GM10847 (cell line): ENCODE results near the gene APLNR.

Experiments used
- POLR2A ChIP-seq: IDR thresholded peaks from 2 replicates; pipeline ENCODE4 v1.6.1; 2011; ENCODE audit not compliant: insufficient read length; ENCODE audit errors: extremely low read depth

The APLNR gene

DNA sequence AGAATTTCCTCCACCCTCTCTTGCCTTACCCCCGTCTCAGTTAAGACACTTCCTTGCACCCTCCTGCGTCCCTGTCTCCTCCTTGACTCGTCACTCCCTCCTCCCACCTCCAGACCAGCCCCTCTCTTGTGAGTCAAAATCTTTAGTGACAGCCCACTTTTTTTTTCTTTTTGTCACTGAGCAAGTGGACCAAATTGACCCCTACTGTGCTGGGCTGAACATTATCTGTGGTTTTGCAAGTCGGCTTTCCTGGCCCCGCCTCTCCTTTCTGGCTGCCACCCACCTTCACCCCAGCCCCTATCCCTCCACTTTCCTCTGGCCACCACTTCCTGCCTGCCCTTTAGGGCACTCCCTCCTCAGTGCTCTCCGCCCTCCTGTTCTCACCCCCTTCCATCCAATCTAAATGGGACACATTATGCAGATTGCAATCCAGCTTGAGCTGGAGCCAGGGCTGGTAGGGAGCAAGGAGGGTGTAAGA is at the start of gene APLNR:
APLNR (minus strand) TSS at position 47 of the 478 bp plus-strand sequence. CDS start 246 bp downstream, outside the sequence.
- TF ChIP-seq POLR2A = no peak

DNA sequence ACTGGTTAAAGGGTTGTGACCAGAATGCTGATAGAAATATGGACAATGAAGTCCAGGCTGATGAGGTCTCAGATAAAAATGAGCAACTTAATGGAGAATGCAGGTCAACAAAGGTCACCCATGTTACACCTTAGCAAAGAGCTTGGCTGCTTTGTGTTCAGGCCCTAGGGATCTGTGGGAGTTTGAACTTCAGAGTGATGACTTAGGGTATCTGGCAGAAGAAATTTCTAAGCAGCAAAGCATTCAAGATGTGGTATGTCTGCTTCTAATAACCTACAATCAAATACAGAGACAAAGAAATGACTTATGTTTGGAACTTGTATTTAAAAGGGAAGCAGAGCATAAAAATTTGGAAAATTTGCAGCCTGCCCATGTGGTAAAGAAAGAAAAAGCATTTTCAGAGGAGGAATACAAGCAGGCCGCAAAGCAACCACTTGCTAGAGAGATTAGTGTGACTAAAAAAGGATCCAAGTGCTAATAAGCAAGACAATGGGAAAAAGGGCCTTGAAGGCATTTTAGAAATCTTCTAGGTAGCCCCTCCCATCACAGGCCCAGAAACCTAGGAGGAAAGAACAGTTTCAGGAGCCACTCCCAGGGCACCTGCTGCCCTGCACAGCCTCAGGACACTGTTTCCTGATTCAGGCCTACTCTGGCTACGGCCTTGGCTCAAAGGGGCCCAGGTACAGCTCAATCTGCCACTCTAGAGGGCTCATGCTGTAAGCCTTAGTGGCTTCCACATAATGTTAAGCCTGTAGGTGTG is 46.4 kb upstream of the APLNR start:
- no peak for TF ChIP-seq POLR2A

DNA sequence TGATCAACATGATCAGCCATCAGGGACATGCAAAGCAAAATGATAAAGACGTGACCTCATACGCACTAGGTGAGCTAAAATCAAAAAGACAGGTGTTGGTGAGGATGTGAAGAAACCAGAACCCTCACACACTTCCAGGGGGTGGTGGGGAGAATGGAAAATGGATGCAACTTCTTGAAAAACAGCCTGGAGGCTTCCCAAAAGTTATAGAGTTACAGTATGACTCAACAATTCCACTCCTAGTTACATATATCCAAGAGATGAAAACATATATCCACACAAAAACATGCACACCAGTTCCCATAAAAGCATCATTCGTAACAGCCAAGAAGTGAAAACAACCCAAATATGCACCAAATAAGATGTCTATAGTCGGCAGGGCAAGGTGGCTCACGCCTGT is 42.1 kb upstream of the APLNR start:
- no peak for TF ChIP-seq POLR2A

DNA sequence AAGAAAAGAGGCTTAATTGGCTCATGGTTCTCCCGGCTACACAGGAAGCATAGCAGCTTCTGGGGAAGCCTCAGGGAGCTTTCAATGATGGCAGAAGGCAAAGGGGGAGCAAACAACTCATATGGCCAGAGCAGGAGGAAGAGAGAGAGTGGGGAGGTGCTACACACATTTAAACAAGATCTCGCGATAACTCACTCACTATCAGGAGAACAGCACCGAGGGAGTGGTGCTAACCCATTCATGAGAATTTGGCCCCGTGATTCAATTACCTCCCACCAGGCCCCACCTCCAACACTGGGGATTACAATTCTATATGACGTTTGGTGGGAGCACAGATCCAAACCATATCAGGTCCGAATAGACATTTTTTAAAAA is 41.7 kb upstream of the APLNR start:
- TF ChIP-seq POLR2A = no peak

- TF ChIP-seq POLR2A = no peak
Measured at GRCh38 chr11:57277845-57278720, 41.0 kb upstream of the APLNR start.

- no peak for TF ChIP-seq POLR2A
Measured at GRCh38 chr11:57276971-57277675, 40.1 kb upstream of the APLNR start.

GRCh38 chr11:57276169-57276970 is 39.3 kb upstream of the APLNR start:
- TF ChIP-seq POLR2A = no peak

- no peak for TF ChIP-seq POLR2A
Measured at GRCh38 chr11:57275582-57275981, 38.5 kb upstream of the APLNR start.

DNA sequence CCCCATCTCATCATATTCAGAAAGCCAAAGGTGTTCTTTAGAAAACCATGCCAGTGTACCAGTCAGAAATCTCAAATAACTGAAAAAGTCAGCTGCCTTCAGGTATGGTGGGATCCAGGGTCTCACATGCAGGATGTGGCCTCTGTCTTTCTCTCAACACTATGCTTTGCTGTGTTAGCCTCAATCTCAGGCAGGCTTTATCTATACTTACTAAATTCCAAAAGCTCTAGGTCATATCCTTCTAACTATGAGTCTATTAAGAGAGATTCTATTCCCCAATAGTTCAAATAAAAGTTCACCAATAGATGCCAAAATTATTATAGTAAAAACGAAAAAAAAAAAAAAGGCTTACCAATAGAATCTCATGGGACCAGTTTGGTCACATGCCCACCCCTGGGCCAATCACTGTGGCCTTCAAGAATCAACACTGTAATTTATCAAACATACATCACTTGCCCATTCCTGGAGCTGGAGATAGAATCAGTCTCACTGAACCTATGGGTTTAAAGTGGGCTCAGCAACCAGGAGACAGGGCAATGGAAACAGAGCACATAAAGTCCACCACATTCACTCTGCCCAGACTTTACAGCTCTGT is 38.0 kb upstream of the APLNR start:
- TF ChIP-seq POLR2A = no peak

DNA sequence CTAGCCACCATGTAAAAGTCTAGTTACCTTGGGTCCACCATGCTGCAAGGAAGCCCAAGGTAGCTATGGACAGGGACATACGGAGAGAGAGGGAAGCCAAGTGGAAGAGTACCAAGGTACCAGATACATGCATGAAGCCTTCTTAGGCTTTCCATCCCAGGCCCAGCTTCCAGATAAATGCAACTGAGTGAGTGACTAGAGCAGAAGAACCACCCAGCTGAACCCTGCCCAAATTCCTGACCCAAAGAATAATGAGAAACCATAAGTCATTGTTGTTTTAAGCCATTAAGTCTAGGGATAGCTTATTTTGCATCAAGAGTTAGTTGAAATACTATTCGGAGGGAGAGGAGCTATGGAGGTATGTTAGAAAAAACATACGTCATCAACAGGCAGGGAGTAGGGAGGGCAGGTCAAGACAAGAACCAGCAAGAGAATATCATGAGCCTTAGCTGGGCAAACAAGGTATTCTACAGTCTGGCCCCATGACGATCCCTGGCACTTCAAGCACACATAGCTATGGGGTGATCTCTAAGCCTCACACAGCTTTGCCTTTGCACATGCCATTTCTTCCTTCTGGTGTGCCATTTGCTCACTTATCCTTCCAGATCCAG is 36.5 kb upstream of the APLNR start:
- no peak for TF ChIP-seq POLR2A

- no peak for TF ChIP-seq POLR2A
Measured at GRCh38 chr11:57269571-57270021, 32.5 kb upstream of the APLNR start.

DNA sequence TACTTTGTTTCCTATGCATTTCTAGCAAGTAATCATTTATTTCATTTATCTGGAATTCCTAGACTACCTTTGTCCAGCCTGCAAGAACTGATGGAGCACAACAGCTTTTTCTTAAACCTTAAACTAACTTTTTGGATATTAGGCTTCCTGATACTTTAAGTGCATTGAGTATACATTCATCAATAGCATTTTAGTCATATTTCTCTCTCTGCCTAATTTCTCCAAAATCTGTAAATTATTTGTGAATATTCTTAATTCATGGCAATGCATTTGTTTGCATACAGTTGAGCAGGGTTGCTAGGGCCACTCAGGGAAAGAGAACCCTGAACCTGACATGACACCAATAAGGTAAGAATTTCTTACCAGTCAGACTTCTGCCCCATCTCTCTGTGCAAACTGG is 29.1 kb upstream of the APLNR start:
- TF ChIP-seq POLR2A = no peak

DNA sequence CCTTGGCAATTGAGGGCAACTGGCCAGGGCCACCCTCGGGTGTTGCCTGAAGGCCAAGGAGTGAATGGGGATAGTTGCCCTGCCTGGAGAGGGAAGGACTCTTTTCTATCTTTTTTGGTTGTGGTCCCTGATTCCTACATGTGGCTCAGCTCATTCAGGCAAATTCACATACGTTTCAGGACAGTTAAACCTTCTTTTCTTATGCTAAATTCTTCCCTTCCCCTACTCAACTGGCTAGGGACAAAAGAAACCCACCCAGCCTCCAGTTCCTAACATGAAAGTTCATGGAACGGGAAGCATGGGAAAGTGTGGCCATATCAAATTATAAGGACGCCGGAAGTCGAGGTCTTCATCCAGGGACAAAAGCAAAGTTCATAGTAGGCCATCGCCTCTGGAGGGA is 26.3 kb upstream of the APLNR start:
- no peak for TF ChIP-seq POLR2A

GRCh38 chr11:57262157-57262556 is 25.1 kb upstream of the APLNR start:
- no peak for TF ChIP-seq POLR2A
